ENCODE data around the gene DHRS13. TPM values are rescaled to one million over a fixed set of nuclear protein-coding genes. Genes with fewer than 3 reads are reported as not detected.
A peak's percentile ranks its signal among the peaks of the same experiment; 100 is the strongest.

The DHRS13 gene
- total RNA-seq, 4 donors from 2014 or later = 10.6 to 16.2 (median 13.3) TPM

DNA sequence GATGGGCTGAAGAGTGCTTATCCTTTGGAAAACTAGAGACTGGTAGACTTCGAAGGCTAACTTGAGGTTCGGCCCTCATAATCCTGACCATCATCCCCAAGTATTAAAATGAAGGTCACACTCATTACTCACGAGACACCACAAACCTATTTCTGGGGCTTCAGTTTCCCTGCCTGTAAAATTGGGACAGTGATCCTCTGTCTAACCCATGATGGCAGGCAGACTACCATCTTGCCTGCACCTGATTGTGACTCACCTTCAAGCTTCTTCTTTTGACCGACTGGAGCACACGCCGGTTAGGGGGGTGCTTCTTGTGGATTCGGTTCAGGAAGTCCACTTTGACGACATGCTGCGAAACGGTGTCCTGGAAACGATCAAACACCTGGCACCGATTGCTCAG is 14.2 kb upstream of the DHRS13 start:
- no peaks in the 10 kb centered on the region for H3K27me3 ChIP-seq
- H3K36me3 ChIP-seq = peaks cover 88 to 93% of the 10 kb centered on the region in 2 donors
- no peaks in the 10 kb centered on the region for H3K4me1 ChIP-seq
- H3K9me3 ChIP-seq = no peaks in the 10 kb centered on the region
- intact Hi-C loops (cut with DNase I) = no loop called here
- WGBS, 2 donors = 81 to 86% methylated on average over 12 of the region's 12 CpGs
- no peak overlapping the region for H3K4me3 ChIP-seq (replicated peaks in 1 of 3)
- TF ChIP-seq, protein P1, sequence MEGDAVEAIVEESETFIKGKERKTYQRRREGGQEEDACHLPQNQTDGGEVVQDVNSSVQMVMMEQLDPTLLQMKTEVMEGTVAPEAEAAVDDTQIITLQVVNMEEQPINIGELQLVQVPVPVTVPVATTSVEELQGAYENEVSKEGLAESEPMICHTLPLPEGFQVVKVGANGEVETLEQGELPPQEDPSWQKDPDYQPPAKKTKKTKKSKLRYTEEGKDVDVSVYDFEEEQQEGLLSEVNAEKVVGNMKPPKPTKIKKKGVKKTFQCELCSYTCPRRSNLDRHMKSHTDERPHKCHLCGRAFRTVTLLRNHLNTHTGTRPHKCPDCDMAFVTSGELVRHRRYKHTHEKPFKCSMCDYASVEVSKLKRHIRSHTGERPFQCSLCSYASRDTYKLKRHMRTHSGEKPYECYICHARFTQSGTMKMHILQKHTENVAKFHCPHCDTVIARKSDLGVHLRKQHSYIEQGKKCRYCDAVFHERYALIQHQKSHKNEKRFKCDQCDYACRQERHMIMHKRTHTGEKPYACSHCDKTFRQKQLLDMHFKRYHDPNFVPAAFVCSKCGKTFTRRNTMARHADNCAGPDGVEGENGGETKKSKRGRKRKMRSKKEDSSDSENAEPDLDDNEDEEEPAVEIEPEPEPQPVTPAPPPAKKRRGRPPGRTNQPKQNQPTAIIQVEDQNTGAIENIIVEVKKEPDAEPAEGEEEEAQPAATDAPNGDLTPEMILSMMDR (IDR thresholded peaks at IDR 0.05) = no peak
- no peak for TF ChIP-seq POLR2A (IDR thresholded peaks at IDR 0.05)
- no peak for DNase-seq
- no peak overlapping the region for H3K27ac ChIP-seq

DNA sequence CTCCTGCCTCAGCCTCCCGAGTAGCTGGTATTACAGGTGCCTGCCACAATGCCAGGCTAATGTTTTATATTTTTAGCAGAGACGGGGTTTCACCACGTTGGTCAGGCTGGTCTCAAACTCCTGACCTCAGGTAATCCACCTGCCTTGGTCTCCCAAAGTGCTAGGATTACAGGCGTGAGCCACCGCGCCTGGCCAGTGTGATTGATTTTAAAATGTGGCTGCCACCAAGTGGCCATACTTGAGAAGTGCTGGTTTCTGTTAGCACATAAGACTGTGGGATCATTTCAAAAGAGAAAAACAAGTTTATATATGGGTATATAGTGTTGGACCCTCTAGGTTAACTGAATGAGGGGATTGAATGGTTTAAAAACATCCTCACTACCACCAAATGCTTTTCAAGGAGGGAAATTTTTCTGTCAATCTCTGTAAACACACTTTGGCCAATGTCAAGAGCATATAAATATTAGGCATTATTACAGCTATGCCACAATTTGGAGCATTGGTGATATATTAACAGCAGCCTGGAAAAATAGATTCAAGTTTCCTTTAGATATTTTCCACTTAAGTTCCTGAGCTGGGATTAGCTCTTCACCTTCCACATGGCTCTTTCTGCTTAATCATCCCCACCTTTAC is 13.5 kb upstream of the DHRS13 start:
- intact Hi-C loops (cut with DNase I) = no loop called here
- H3K27ac ChIP-seq = no peak overlapping the region
- 54 to 60% methylated on average over 6 of the region's 6 CpGs for WGBS, 2 donors

DNA sequence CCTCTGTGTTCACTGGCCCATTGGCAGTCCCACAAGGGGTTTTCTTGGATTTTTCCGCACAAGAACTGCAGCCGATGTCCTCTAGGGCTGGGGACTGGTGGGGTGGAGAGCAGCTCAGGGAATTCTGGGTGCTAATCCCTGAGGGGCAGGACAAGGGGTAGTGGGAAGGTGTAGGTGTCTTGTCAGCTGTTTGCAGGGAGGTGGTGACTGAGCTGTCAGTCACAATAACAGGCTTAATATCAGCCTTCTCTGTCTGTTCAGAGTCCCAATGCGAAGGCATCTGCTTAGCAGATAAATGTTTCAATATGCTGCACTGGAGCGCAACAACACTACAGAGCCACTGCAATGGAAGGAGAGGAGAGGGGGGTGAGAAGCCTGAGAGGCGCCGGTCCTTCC is 10.1 kb upstream of the DHRS13 start:
- no peak for TF ChIP-seq POLR2A (IDR thresholded peaks at IDR 0.05)
- TF ChIP-seq, protein P1 (IDR thresholded peaks at IDR 0.05) = no peak
- no peak for DNase-seq
- H3K4me1 ChIP-seq = peaks cover 0 to 11% of the 10 kb centered on the region in 2 donors
- H3K27me3 ChIP-seq = no peaks in the 10 kb centered on the region
- no peaks in the 10 kb centered on the region for H3K9me3 ChIP-seq
- H3K27ac ChIP-seq = no peak overlapping the region
- intact Hi-C loops (cut with DNase I) = loop anchor here (5.0 kb wide), 1 partner anchor 151 kb away; no protein-coding TSS in a partner anchor
- WGBS, 2 donors = 86 to 89% methylated on average over 6 of the region's 6 CpGs
- no peak overlapping the region for H3K4me3 ChIP-seq (replicated peaks in 1 of 3)
- peaks cover 92 to 96% of the 10 kb centered on the region in 2 donors for H3K36me3 ChIP-seq

More for the DNA sequence above, 13.5 kb upstream of the DHRS13 start:
- no peak overlapping the region for H3K4me3 ChIP-seq (replicated peaks in 1 of 3)
- H3K36me3 ChIP-seq = peaks cover 91 to 95% of the 10 kb centered on the region in 2 donors
- H3K9me3 ChIP-seq = no peaks in the 10 kb centered on the region
- TF ChIP-seq, protein P1 (IDR thresholded peaks at IDR 0.05) = peak in 5 of 6 experiments; percentile 33 to 65 (median 59)
- TF ChIP-seq POLR2A (IDR thresholded peaks at IDR 0.05) = no peak
- no peaks in the 10 kb centered on the region for H3K27me3 ChIP-seq
- no peaks in the 10 kb centered on the region for H3K4me1 ChIP-seq
- DNase-seq = peak; percentile 57 to 58

DNA sequence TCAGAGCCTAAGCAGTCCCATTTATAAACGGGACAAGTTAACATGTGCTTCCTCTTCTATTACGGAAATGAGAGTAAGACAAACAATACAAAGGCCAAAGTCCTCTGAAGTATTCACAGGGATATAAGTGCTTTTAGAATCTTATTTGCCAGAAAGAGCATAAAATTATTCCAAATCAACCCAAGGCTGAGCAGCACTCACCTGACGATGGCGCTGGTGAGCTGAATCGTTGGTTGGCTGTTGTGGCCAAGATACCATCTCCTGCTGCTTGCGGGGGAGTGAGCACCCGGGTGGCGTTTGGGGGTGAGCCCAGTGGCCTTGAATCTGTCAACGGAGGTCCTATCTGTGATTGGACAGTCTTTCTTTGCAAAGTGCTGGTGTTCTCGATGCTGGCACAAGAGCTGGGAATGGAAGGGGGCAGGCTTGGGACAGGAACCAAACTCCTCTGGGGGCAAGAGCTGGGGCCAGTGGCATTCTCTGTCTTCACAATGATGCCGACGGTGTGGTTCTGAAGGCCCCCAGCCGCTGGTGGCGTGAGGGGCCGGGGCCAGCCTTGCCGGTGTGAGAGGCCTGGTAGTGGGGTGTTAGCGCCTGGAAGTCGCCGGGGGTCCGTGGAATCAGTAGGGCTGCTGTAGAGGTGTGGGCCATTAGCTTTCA is 9.5 kb upstream of the DHRS13 start:
- 84 to 87% methylated on average over 15 to 20 of the region's 20 CpGs for WGBS, 2 donors
- no peaks in the 10 kb centered on the region for H3K9me3 ChIP-seq
- H3K4me1 ChIP-seq = peaks cover 0 to 11% of the 10 kb centered on the region in 2 donors
- intact Hi-C loops (cut with DNase I) = loop anchor here (5.0 kb wide), 1 partner anchor 150 kb away; no protein-coding TSS in a partner anchor
- no peak overlapping the region for H3K4me3 ChIP-seq (replicated peaks in 1 of 3)
- no peak for DNase-seq
- TF ChIP-seq, protein P1 (IDR thresholded peaks at IDR 0.05) = no peak
- TF ChIP-seq POLR2A (IDR thresholded peaks at IDR 0.05) = no peak
- H3K27ac ChIP-seq = no peak overlapping the region
- H3K36me3 ChIP-seq = peaks cover 87 to 94% of the 10 kb centered on the region in 2 donors
- H3K27me3 ChIP-seq = no peaks in the 10 kb centered on the region
